ENCODE data around the gene CD160.
"Not testable (repeated sequence)": the region's sequence is repeated elsewhere in the genome, so short reads cannot be mapped to it uniquely, and the experiment has no call there.

Gene CD160

GRCh38 chr1:145711213-145711651 is 8.1 kb upstream of the CD160 start:
- DNase-seq (ENCODE audit: low read depth in 2 of 2) = no peak
- H3K4me3 ChIP-seq (replicated peaks in 1 of 2; ENCODE audit: low read depth in 2 of 2, low read length in 2 of 2) = no peak overlapping the region
- TF ChIP-seq, protein P1, sequence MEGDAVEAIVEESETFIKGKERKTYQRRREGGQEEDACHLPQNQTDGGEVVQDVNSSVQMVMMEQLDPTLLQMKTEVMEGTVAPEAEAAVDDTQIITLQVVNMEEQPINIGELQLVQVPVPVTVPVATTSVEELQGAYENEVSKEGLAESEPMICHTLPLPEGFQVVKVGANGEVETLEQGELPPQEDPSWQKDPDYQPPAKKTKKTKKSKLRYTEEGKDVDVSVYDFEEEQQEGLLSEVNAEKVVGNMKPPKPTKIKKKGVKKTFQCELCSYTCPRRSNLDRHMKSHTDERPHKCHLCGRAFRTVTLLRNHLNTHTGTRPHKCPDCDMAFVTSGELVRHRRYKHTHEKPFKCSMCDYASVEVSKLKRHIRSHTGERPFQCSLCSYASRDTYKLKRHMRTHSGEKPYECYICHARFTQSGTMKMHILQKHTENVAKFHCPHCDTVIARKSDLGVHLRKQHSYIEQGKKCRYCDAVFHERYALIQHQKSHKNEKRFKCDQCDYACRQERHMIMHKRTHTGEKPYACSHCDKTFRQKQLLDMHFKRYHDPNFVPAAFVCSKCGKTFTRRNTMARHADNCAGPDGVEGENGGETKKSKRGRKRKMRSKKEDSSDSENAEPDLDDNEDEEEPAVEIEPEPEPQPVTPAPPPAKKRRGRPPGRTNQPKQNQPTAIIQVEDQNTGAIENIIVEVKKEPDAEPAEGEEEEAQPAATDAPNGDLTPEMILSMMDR (IDR thresholded peaks at IDR 0.05; ENCODE audit: low read depth, low read length) = no peak

GRCh38 chr1:145714524-145715111 is 4.7 kb upstream of the CD160 start:
- no peak overlapping the region for H3K4me3 ChIP-seq (replicated peaks in 1 of 2; ENCODE audit: low read depth in 2 of 2, low read length in 2 of 2)
- TF ChIP-seq, protein P1 (IDR thresholded peaks at IDR 0.05; ENCODE audit: low read depth, low read length) = no peak
- no peak for DNase-seq (ENCODE audit: low read depth in 2 of 2)

DNA sequence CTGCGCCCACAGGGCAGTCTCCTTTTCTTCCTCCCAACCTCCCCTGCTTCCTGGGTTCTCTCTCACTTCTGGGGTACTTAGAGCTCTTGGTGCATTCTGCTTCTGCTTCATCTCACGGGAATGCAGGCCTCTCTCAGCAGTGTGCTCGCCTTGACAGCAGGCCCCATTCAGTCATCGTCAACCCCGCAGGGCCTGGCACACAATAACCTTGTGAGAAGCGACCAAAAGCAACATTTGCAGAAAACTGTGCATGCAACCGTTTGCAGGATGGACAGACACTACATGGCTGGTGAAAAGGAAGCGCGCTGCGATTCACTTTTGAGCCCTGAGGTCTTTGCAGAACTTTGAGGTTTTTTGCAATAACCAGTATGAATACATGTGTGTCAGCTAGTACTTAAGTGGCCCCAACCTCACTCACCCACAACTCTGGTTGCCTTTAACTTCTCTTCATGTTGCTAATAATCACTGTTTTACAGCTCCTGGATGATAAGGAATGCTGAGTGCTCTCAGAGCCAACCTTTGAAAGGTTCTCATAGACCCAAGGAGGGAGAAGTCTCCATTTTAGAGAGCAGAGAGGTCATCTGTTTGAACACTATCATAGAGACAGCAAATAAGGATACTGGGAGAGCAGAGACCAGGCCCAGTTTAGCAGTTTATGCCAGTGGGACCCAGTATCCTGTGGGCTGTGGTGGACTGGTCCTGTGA is 2.5 kb upstream of the CD160 start:
- TF ChIP-seq, protein P1 (IDR thresholded peaks at IDR 0.05; ENCODE audit: low read depth, low read length) = no peak
- no peak overlapping the region for H3K4me3 ChIP-seq (replicated peaks in 1 of 2; ENCODE audit: low read depth in 2 of 2, low read length in 2 of 2)
- DNase-seq (ENCODE audit: low read depth in 2 of 2) = no peak

GRCh38 chr1:145717833-145718232 is 1.5 kb upstream of the CD160 start:
- H3K4me3 ChIP-seq (replicated peaks in 1 of 2; ENCODE audit: low read depth in 2 of 2, low read length in 2 of 2) = no peak overlapping the region
- DNase-seq (ENCODE audit: low read depth in 2 of 2) = no peak

DNA sequence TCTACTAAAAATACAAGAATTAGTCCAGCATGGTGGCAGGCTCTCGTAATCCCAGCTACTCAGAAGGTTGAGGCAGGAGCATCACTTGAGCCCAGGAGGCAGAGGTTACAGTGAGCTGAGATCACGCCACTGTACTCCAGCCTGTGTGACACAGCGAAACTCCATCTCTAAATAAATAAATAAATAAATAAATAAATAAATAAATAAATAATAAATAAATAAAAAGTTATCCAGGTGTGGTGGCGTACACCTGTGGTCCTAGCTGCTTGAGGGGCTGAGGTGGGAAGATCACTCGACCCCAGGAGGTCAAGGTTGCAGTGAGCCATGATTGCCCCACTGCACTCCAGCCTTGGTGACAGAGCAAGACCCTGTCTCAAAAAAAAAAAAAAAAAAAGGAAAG is 834 bp upstream of the CD160 start:
- H3K4me3 ChIP-seq (replicated peaks in 1 of 2; ENCODE audit: low read depth in 2 of 2, low read length in 2 of 2); DNase-seq (ENCODE audit: low read depth in 2 of 2): not testable (repeated sequence)

More at GRCh38 chr1:145717833-145718232, 1.5 kb upstream of the CD160 start:
- TF ChIP-seq, protein P1 (IDR thresholded peaks at IDR 0.05; ENCODE audit: low read depth, low read length) = no peak

GRCh38 chr1:145720556-145720877 is 1.2 kb downstream of the CD160 start:
- peak overlapping the region in 1 of 2 donors; percentile 54 for H3K4me3 ChIP-seq (replicated peaks in 1 of 2; ENCODE audit: low read depth in 2 of 2, low read length in 2 of 2)
- TF ChIP-seq, protein P1 (IDR thresholded peaks at IDR 0.05; ENCODE audit: low read depth, low read length) = no peak
- DNase-seq (ENCODE audit: low read depth in 2 of 2) = peak; percentile 30 to 90

DNA sequence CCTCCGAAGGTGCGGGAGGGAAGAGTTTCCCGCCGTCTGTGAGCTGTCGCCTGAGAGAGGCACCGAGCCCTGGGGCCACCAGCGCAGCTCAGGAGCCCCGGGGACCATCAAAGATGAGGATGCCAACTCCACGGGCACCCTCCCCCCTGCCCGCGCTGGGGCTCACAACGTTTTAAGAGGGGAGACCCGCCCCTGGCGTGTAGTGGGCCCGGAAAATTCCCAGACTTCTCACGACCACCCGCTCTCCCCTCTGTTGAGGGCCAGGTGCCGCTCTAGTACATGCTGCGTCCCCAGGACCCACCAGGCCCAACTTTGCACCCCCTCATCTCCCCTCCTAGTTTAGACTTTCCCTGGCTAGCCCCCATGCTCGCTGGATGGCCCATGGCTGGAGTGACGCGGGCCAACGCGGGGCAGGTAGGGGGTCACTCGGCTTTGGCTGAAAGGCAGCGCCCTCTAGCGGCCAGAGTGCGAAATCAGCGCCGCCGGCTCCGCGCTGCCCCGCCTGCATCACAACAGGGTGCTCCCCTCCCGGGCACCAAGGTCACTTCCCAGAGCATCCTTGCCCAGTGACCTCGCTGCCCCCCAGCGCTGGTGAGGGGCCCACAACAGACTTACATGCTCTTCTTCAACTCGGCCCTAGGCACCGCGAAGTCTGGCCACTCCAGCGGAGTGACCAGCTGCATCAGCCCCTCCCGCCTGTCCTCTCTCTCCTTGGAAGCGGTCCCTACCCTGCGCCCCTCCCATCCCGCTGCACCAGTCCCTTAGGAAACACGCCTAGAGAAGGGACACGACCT is 1.8 kb downstream of the CD160 start:
- TF ChIP-seq, protein P1 (IDR thresholded peaks at IDR 0.05; ENCODE audit: low read depth, low read length) = peak; percentile 85
- peak overlapping the region; percentile 30 to 54 for H3K4me3 ChIP-seq (replicated peaks in 1 of 2; ENCODE audit: low read depth in 2 of 2, low read length in 2 of 2)
- peak; percentile 55 to 59 for DNase-seq (ENCODE audit: low read depth in 2 of 2)

- DNase-seq (ENCODE audit: low read depth in 2 of 2); H3K4me3 ChIP-seq (replicated peaks in 1 of 2; ENCODE audit: low read depth in 2 of 2, low read length in 2 of 2): not testable (repeated sequence)
Observed at GRCh38 chr1:145726193-145726592, 6.9 kb downstream of the CD160 start.

Measured in cardiac fibroblast (primary cell).